ENCODE data around the gene HHAT.
A peak's percentile ranks its signal among the peaks of the same experiment; 100 is the strongest.

Gene HHAT

GRCh38 chr1:210394281-210394821 is 65.6 kb downstream of the HHAT start:
- DNase-seq (ENCODE audit: extremely low read depth, low read depth): no peak
- TF ChIP-seq, protein P1, sequence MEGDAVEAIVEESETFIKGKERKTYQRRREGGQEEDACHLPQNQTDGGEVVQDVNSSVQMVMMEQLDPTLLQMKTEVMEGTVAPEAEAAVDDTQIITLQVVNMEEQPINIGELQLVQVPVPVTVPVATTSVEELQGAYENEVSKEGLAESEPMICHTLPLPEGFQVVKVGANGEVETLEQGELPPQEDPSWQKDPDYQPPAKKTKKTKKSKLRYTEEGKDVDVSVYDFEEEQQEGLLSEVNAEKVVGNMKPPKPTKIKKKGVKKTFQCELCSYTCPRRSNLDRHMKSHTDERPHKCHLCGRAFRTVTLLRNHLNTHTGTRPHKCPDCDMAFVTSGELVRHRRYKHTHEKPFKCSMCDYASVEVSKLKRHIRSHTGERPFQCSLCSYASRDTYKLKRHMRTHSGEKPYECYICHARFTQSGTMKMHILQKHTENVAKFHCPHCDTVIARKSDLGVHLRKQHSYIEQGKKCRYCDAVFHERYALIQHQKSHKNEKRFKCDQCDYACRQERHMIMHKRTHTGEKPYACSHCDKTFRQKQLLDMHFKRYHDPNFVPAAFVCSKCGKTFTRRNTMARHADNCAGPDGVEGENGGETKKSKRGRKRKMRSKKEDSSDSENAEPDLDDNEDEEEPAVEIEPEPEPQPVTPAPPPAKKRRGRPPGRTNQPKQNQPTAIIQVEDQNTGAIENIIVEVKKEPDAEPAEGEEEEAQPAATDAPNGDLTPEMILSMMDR (IDR thresholded peaks at IDR 0.05; ENCODE audit: low read depth, low read length, missing control alignments): no peak
- H3K4me3 ChIP-seq (replicated peaks; ENCODE audit: low read depth, low read length): no peak overlapping the region

- DNase-seq (ENCODE audit: extremely low read depth, low read depth): no peak
- H3K4me3 ChIP-seq (replicated peaks; ENCODE audit: low read depth, low read length): no peak overlapping the region
- TF ChIP-seq, protein P1 (IDR thresholded peaks at IDR 0.05; ENCODE audit: low read depth, low read length, missing control alignments): no peak
Observed at GRCh38 chr1:210396541-210396940, 67.8 kb downstream of the HHAT start.

- DNase-seq (ENCODE audit: extremely low read depth, low read depth): no peak
- no peak overlapping the region for H3K4me3 ChIP-seq (replicated peaks; ENCODE audit: low read depth, low read length)
- TF ChIP-seq, protein P1 (IDR thresholded peaks at IDR 0.05; ENCODE audit: low read depth, low read length, missing control alignments): no peak
Observed at GRCh38 chr1:210397252-210397651, 68.5 kb downstream of the HHAT start.

DNA sequence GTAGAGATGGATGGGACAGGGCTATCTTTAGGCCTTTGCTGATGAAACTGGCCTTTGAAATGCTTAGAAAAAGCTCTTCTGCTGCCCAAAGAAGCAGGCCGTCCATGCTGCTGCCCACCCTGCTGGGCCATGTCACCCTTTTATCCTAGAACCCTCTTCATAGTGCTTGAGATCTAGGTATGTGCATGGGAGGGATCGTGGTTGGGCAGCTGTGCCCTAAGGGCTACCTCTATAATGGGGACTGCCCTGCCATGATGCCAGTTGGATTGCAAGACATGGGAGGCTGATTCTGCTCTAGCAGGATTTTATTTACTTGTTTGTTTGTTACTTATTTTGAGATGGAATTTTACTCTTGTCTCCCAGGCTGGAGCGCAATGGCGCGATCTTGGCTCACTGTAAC is 69.0 kb downstream of the HHAT start:
- DNase-seq (ENCODE audit: extremely low read depth, low read depth): no peak
- no peak overlapping the region for H3K4me3 ChIP-seq (replicated peaks; ENCODE audit: low read depth, low read length)
- TF ChIP-seq, protein P1 (IDR thresholded peaks at IDR 0.05; ENCODE audit: low read depth, low read length, missing control alignments): no peak

GRCh38 chr1:210398466-210398865 is 69.8 kb downstream of the HHAT start:
- H3K4me3 ChIP-seq (replicated peaks; ENCODE audit: low read depth, low read length): no peak overlapping the region
- DNase-seq (ENCODE audit: extremely low read depth, low read depth): no peak
- TF ChIP-seq, protein P1 (IDR thresholded peaks at IDR 0.05; ENCODE audit: low read depth, low read length, missing control alignments): no peak

DNA sequence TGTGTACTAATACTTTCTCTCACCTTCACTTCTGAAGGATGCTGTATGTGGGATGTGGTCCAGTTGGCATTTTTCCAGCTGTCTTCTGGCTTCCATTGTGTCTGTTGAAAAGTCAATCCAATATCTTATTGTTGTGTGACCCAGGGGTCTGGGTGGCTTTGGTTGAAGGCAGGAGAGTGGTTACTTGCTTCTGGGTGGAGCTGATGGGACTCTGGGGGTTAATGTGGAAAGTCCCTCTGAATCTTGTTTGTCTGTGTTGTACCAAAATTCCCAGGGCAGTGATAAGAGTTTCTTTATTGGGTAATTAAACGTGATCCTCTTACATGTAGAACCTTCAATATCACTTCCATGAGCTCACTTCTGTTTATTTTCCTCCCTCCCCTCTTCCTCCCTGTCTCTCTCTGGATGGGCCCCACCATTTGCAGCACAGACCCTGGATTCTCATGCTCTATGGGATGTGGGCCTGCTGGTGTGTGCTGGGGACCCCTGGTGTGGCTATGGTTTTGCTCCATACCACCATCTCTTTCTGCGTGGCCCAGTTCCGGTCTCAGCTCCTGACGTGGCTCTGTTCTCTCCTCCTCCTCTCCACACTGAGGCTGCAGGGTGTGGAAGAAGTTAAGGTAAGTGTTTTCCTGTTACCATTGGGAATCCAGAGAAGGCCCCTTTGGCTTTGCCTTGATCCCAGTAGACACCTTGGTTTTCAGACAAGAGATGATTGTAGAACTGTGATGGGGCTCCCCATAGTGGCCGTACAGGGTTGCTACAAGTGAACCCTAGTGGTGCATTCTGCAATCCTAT is 71.5 kb downstream of the HHAT start:
- no peak overlapping the region for H3K4me3 ChIP-seq (replicated peaks; ENCODE audit: low read depth, low read length)
- TF ChIP-seq, protein P1 (IDR thresholded peaks at IDR 0.05; ENCODE audit: low read depth, low read length, missing control alignments): peak; percentile 93
- peak; percentile 52 for DNase-seq (ENCODE audit: extremely low read depth, low read depth)

Data from HFF-Myc (cell line).